Left ventricle myocardium inferior (tissue), 1 donor: ENCODE measurements around the gene PTGER1. TPM values are rescaled to one million over a fixed set of nuclear protein-coding genes. Genes with fewer than 3 reads are reported as not detected.

Experiments
- DNase-seq: peaks from one replicate; pipeline ENCODE4 v3.0.0-alpha.2; 2020
- H3K27ac ChIP-seq: fragments of 200-600 bp; replicated peaks from 2 replicates; pipeline ENCODE4 v1.8.0; 2021
- H3K27me3 ChIP-seq: fragments of 200-600 bp; 2 replicates; pipeline ENCODE4 v1.8.0; 2021; ENCODE audit warnings: low read depth
- H3K36me3 ChIP-seq: fragments of 200-600 bp; 2 replicates; pipeline ENCODE4 v1.8.0; 2021
- H3K4me1 ChIP-seq: fragments of 200-600 bp; 2 replicates; pipeline ENCODE4 v1.8.0; 2021
- H3K4me3 ChIP-seq: fragments of 200-600 bp; 2 replicates; pipeline ENCODE4 v1.8.0; 2021; ENCODE audit warnings: mild to moderate bottlenecking, moderate library complexity
- H3K9me3 ChIP-seq: fragments of 200-600 bp; replicated peaks from 2 replicates; pipeline ENCODE4 v1.8.0; 2021
- intact Hi-C: fragments of 100-400 bp; cut with micrococcal nuclease; formaldehyde crosslinking; loops from one replicate; pipeline ENCODE4 v1.11.0; 2022
- total RNA-seq: library from RNA; stranded (reverse); fragmentation: NEBNext Ultra II Directional; extraction: Animal tissue kit (Norgen Biotek cat#: 25700); gene quantifications from one replicate; pipeline ENCODE4 v1.2.1, GENCODE V29; 2021
- TF ChIP-seq, protein P1 (sequence below): fragments of 200-600 bp; IDR thresholded peaks from 2 replicates; pipeline ENCODE4 v1.8.0; 2021; ENCODE audit warnings: antibody characterized with exemption, mild to moderate bottlenecking, borderline replicate concordance
- donor health status: DM: no; HTN: yes; CAD: no; lungs with severe emphysema.

The PTGER1 gene
- total RNA-seq, 1 donor from 2014 or later, result not detected

DNA sequence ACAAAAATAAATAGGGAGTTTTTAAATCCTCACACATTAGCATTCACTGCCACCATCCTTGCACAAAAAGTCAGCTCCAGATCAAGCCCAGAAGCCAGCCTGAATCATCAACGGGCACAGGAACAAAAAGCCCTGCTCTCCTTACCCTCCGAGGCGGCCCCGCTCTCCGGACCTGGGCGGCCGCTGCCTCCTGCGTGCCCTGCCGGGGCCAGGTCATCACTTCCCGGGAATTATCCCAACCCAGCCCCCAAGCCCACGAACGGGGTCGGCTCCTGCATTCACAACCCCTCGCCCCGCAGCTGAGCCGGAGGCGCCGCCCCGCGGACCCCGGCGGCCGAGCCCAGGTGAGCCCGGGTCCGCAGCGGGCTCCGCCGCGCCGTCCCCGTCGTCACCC lies 42.3 kb upstream of the PTGER1 start:
- intact Hi-C loops, result no loop called here
- TF ChIP-seq, protein P1, sequence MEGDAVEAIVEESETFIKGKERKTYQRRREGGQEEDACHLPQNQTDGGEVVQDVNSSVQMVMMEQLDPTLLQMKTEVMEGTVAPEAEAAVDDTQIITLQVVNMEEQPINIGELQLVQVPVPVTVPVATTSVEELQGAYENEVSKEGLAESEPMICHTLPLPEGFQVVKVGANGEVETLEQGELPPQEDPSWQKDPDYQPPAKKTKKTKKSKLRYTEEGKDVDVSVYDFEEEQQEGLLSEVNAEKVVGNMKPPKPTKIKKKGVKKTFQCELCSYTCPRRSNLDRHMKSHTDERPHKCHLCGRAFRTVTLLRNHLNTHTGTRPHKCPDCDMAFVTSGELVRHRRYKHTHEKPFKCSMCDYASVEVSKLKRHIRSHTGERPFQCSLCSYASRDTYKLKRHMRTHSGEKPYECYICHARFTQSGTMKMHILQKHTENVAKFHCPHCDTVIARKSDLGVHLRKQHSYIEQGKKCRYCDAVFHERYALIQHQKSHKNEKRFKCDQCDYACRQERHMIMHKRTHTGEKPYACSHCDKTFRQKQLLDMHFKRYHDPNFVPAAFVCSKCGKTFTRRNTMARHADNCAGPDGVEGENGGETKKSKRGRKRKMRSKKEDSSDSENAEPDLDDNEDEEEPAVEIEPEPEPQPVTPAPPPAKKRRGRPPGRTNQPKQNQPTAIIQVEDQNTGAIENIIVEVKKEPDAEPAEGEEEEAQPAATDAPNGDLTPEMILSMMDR, result no peak
- peaks cover 33% of the 10 kb centered on the region for H3K36me3 ChIP-seq
- peaks cover 59% of the 10 kb centered on the region for H3K4me1 ChIP-seq
- peak overlapping the region; percentile 100 for H3K27ac ChIP-seq
- H3K9me3 ChIP-seq, result no peaks in the 10 kb centered on the region
- H3K4me3 ChIP-seq, result peak overlapping the region; percentile 99
- no peak for DNase-seq
- no peaks in the 10 kb centered on the region for H3K27me3 ChIP-seq

DNA sequence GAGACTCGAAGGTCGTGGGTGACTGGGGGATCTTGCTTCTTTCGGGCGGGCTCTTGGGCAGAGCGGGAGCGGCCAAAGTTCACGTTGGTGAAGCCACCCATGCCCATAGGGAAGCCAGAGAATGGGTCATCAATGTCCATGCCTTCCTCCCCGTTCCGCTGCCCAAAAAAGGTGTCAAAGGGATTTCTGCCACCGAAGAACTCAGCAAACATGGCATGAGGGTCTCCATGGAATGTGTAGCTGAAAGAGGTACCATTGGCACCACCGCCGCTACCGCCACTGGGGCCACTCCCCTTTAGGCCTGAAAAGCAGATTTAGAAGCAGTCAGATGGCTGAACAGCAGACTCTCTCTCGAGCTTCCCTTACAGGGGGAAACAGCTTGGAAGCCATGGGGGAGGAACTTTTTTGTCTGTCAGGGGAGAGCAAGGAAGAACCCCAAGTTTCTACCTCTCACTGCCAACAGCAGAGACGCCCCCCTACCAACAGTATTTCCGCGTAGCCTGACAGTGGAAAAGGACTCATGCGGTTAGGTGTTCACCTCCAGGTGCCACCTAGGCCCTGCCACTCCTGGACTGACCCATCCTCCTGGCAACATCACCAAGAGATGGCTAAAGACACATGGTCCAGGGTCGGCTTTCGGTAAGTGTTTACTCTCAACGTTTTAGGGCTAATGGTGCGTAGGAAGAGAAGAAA lies 41.7 kb upstream of the PTGER1 start:
- Histone ChIP-seq H3K27me3 (no peaks in the 10 kb centered on the region), H3K4me1 (peaks cover 59% of the 10 kb centered on the region), H3K27ac (peak overlapping the region; percentile 100), H3K36me3 (peaks cover 33% of the 10 kb centered on the region), H3K9me3 (no peaks in the 10 kb centered on the region), H3K4me3 (peak overlapping the region; percentile 99)
- DNase-seq, result no peak
- TF ChIP-seq, protein P1, result no peak
- intact Hi-C loops, result no loop called here

DNA sequence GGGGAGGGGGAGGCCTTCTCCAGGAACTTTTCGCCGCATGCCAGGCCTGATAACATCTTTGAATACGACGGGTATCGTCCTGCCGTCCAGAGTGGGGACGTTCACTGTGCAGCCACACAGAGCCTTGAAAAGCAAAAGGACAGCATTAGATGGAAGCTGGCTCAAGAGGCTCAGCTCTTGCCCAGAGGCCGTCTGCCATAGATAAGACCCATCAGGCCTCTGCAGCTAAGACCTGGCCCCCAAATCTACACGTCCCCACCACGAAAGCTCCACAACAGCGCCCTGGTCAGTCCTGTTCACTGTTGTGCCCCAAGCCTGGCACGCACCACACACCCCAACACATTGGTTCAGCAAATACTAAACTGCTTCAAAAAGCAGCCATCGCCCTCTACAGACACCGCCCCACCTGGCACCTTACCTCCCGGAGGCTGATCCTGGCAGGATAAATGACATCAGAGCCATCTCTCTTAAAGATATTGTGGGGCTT lies 40.9 kb upstream of the PTGER1 start:
- intact Hi-C loops, result no loop called here

DNA sequence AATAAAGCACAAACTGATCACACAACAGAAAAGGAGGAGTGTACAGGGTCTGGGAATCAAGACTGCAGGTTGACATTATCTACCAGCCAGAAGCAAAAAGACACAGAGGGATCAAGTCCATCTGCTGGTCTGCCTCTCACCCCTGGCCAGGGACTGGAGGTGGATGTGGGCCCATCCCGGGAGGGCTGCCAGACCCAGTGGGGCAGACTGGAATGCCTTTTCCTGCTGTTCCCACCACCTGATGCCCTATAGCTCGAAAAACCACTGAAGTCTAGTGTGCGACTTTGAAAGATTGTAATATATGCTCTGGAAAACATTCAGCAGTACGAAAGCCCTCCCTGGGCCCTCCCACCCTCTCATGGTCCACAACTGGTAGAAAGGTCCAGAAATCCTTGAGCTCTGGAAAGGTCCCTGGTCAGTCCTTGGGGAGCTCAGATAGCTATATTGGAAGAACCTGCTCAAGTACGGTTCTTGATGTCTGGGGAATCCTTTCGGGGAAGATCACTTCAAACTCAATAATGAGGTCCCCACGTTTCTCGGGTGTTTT lies 40.4 kb upstream of the PTGER1 start:
- Histone ChIP-seq H3K27ac (peak overlapping the region; percentile 100), H3K4me3 (peak overlapping the region; percentile 99), H3K36me3 (peaks cover 33% of the 10 kb centered on the region), H3K27me3 (no peaks in the 10 kb centered on the region), H3K9me3 (no peaks in the 10 kb centered on the region), H3K4me1 (peaks cover 59% of the 10 kb centered on the region)
- TF ChIP-seq, protein P1, result no peak
- intact Hi-C loops, result no loop called here
- DNase-seq, result no peak

More for the DNA sequence above, 40.9 kb upstream of the PTGER1 start:
- peak overlapping the region; percentile 99 for H3K4me3 ChIP-seq
- TF ChIP-seq, protein P1, result no peak
- H3K36me3 ChIP-seq, result peaks cover 33% of the 10 kb centered on the region
- no peaks in the 10 kb centered on the region for H3K27me3 ChIP-seq
- H3K4me1 ChIP-seq, result peaks cover 59% of the 10 kb centered on the region
- DNase-seq, result no peak
- H3K9me3 ChIP-seq, result no peaks in the 10 kb centered on the region
- peak overlapping the region; percentile 100 for H3K27ac ChIP-seq

DNA sequence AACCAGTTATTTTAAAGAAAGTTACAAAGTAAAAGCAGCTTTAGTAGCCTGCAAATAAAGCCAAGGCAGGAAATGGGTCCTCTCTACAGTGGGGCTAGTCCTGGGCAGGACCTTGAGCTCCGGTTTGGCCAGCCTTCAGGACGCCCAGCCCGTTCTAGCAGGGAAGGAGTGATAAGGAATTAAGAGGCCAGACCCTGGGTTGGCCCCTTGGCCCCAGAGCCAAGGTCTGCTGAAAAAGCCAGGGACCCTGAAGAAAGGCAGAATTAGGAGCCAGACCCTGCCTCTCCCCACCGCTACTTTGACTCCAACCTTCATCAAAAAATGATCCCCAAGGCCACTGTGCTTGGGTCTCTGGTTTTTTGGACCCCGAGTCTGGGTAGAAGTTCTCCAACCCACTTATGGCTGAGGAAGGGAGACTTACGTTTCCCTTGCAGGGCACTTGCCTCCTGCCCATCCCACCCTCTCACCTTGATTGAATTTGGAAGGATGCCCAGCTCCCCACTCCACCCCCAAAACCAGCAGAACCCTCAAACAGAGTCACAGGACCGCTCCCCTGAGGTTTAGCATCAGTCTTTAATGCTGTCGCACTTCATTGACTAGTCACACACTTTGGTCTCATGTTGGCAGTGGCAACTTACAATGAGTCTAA lies 39.2 kb upstream of the PTGER1 start:
- Histone ChIP-seq H3K4me3 (peak overlapping the region; percentile 99), H3K27me3 (no peaks in the 10 kb centered on the region), H3K9me3 (no peaks in the 10 kb centered on the region), H3K27ac (peak overlapping the region; percentile 30), H3K4me1 (peaks cover 61% of the 10 kb centered on the region), H3K36me3 (peaks cover 33% of the 10 kb centered on the region)
- no peak for DNase-seq
- TF ChIP-seq, protein P1, result no peak
- intact Hi-C loops, result no loop called here
